H1 (cell line): ENCODE data around the gene CRTC2. TPM values are rescaled to one million over a fixed set of nuclear protein-coding genes. Genes with fewer than 3 reads are reported as not detected.
"Not testable (repeated sequence)": the region's sequence is repeated elsewhere in the genome, so short reads cannot be mapped to it uniquely, and the experiment has no call there.

Experiments
- CTCF ChIA-PET: fragments of 300-600 bp; sonication (Branson Sonifier 250); formaldehyde crosslinking; loops from one replicate; lab custom pipeline; 2021; ENCODE audit not compliant: partially characterized antibody; lab: Charles Lee
- POLR2A ChIA-PET: fragments of 300-600 bp; sonication (Branson Sonifier 250); formaldehyde crosslinking; loops from one replicate; lab custom pipeline; 2021; ENCODE audit warnings: inconsistent platforms; ENCODE audit not compliant: partially characterized antibody; lab: Charles Lee
- DNase-seq, 2 experiments: peaks; one replicate each; pipeline versions ENCODE4 v3.0.0 to v3.0.0-alpha.2; 2010 to 2022; ENCODE audit warnings: low spot score in 2 of 2, low read depth in 1 of 2, mixed read lengths in 1 of 2
- FAIRE-seq: peaks from 2 replicates; lab custom pipeline; 2011; peaks lifted over from hg19 to GRCh38; lab: Jason Lieb, UNC
- H2AFZ ChIP-seq: 2 replicates; pipeline ENCODE4 v1.8.1; 2012; ENCODE audit warnings: low read length, inconsistent platforms
- H2AK5ac ChIP-seq: 2 replicates; pipeline ENCODE4 v1.6.1; 2013; ENCODE audit warnings: low read depth, low read length
- H2BK120ac ChIP-seq: replicated peaks from 2 replicates; pipeline ENCODE3; 2013; ENCODE audit warnings: low read depth, low read length, inconsistent platforms
- H2BK12ac ChIP-seq: 2 replicates; pipeline ENCODE4 v1.6.1; 2013; ENCODE audit warnings: low read depth, low read length
- H2BK15ac ChIP-seq: 2 replicates; pipeline ENCODE4 v1.6.1; 2013; ENCODE audit warnings: low read length
- H2BK20ac ChIP-seq: 2 replicates; pipeline ENCODE4 v1.6.1; 2013; ENCODE audit warnings: low read length
- H2BK5ac ChIP-seq: 2 replicates; pipeline ENCODE4 v1.6.1; 2013; ENCODE audit warnings: low read depth, low read length
- H3K14ac ChIP-seq: 2 replicates; pipeline ENCODE4 v1.6.1; 2013; ENCODE audit warnings: inconsistent platforms; ENCODE audit not compliant: insufficient read length
- H3K18ac ChIP-seq: 2 replicates; pipeline ENCODE4 v1.6.1; 2013; ENCODE audit warnings: low read length; ENCODE audit errors: extremely low read depth
- H3K23ac ChIP-seq: 2 replicates; pipeline ENCODE4 v1.6.1; 2013; ENCODE audit warnings: inconsistent platforms; ENCODE audit not compliant: insufficient read length
- H3K23me2 ChIP-seq: 2 replicates; pipeline ENCODE4 v1.6.1; 2013; ENCODE audit warnings: low read depth, low read length
- H3K27ac ChIP-seq: 2 replicates; pipeline ENCODE4 v1.6.1; 2011; ENCODE audit warnings: low read depth, low read length, inconsistent platforms
- H3K27me3 ChIP-seq, 4 experiments: replicated peaks in 1 of 4; 1 replicate in 1 of 4; 2 replicates in 3 of 4; pipeline versions ENCODE4 v1.6.1 to v1.8.1; 2011 to 2013; ENCODE audit warnings: low read length in 3 of 4, mild to moderate bottlenecking in 3 of 4, inconsistent platforms in 2 of 4, mixed read lengths in 2 of 4, moderate library complexity in 1 of 4; ENCODE audit not compliant: control insufficient read depth in 3 of 4, insufficient read depth in 3 of 4; ENCODE audit errors: extremely low read depth in 1 of 4
- H3K36me3 ChIP-seq, 4 experiments: 2 replicates each; pipeline versions ENCODE4 v1.6.1 to v1.8.1; 2011 to 2013; ENCODE audit warnings: mild to moderate bottlenecking in 4 of 4, low read length in 3 of 4, moderate library complexity in 2 of 4, control low read depth in 1 of 4, inconsistent platforms in 1 of 4; ENCODE audit not compliant: insufficient read depth in 4 of 4, control insufficient read depth in 2 of 4
- H3K4ac ChIP-seq: replicated peaks from 2 replicates; pipeline ENCODE3; 2013; ENCODE audit warnings: low read length, low read depth, mixed read lengths, inconsistent platforms; ENCODE audit not compliant: insufficient read length
- H3K4me1 ChIP-seq, 4 experiments: replicated peaks in 1 of 4; 1 replicate in 1 of 4; 2 replicates in 3 of 4; pipeline versions ENCODE4 v1.6.1 to v1.8.1; 2011 to 2013; ENCODE audit warnings: low read length in 3 of 4, inconsistent platforms in 2 of 4, mixed read lengths in 1 of 4; ENCODE audit not compliant: insufficient read depth in 4 of 4, control insufficient read depth in 3 of 4
- H3K4me2 ChIP-seq, 2 experiments: 2 replicates each; pipeline versions ENCODE4 v1.6.1 to v1.8.1; 2011 to 2013; ENCODE audit warnings: low read depth in 2 of 2, low read length in 2 of 2, control low read depth in 1 of 2, inconsistent platforms in 1 of 2, mild to moderate bottlenecking in 1 of 2; ENCODE audit not compliant: insufficient read depth in 1 of 2
- H3K4me3 ChIP-seq, 4 experiments: fragments of 200-600, 300-600 bp in 1 of 4; sonication (generic), shearing (Covaris generic), sonication (Bioruptor Twin) in 1 of 4; 2 replicates each; pipeline versions ENCODE4 v1.5.1 to v1.8.1; 2011 to 2016; ENCODE audit warnings: low read length in 4 of 4, low read depth in 3 of 4, control low read depth in 2 of 4, inconsistent platforms in 2 of 4, mild to moderate bottlenecking in 2 of 4, mixed read lengths in 1 of 4, moderate library complexity in 1 of 4; ENCODE audit not compliant: insufficient read depth in 2 of 4; ENCODE audit errors: extremely low read depth in 1 of 4
- H3K56ac ChIP-seq: replicated peaks from 2 replicates; pipeline ENCODE3; 2013; ENCODE audit warnings: low read depth, mild to moderate bottlenecking, mixed read lengths, low read length, inconsistent platforms; ENCODE audit not compliant: insufficient read length
- H3K79me1 ChIP-seq: 2 replicates; pipeline ENCODE4 v1.6.1; 2013; ENCODE audit warnings: low read depth, low read length, control low read depth
- H3K79me2 ChIP-seq, 2 experiments: 2 replicates each; pipeline versions ENCODE4 v1.6.1 to v1.8.1; 2012 to 2013; ENCODE audit warnings: low read length in 2 of 2, mild to moderate bottlenecking in 2 of 2, inconsistent platforms in 1 of 2; ENCODE audit not compliant: insufficient read depth in 2 of 2, control insufficient read depth in 1 of 2
- H3K9ac ChIP-seq, 4 experiments: replicated peaks in 1 of 4; 1 replicate in 1 of 4; 2 replicates in 3 of 4; pipeline versions ENCODE4 v1.6.1 to v1.8.1; 2011 to 2013; ENCODE audit warnings: low read depth in 3 of 4, low read length in 3 of 4, control low read depth in 2 of 4, mild to moderate bottlenecking in 2 of 4, moderate library complexity in 2 of 4, inconsistent platforms in 1 of 4; ENCODE audit errors: extremely low read depth in 1 of 4
- H3K9me3 ChIP-seq, 2 experiments: 2 replicates each; pipeline versions ENCODE4 v1.6.1 to v1.8.1; 2012 to 2013; ENCODE audit warnings: mild to moderate bottlenecking in 2 of 2, moderate library complexity in 2 of 2, control low read depth in 1 of 2, inconsistent platforms in 1 of 2, low read depth in 1 of 2, low read length in 1 of 2, mixed read lengths in 1 of 2; ENCODE audit not compliant: insufficient read depth in 2 of 2
- H4K20me1 ChIP-seq, 2 experiments: replicated peaks in 1 of 2; 2 replicates each; pipeline versions ENCODE3 to v1.8.1; 2011 to 2013; ENCODE audit warnings: inconsistent platforms in 2 of 2, low read length in 2 of 2, mild to moderate bottlenecking in 1 of 2; ENCODE audit not compliant: insufficient read depth in 2 of 2, control insufficient read depth in 1 of 2
- H4K5ac ChIP-seq: 2 replicates; pipeline ENCODE4 v1.6.1; 2013; ENCODE audit warnings: low read length, low read depth, mixed read lengths, inconsistent platforms; ENCODE audit not compliant: insufficient read length
- H4K8ac ChIP-seq: 2 replicates; pipeline ENCODE4 v1.8.0; 2013; ENCODE audit warnings: mild to moderate bottlenecking, moderate library complexity, low read length, inconsistent platforms; ENCODE audit not compliant: insufficient read depth; ENCODE audit errors: extremely low read depth
- H4K91ac ChIP-seq: replicated peaks from 2 replicates; pipeline ENCODE3; 2013; ENCODE audit warnings: low read length, mixed read lengths, inconsistent platforms; ENCODE audit not compliant: insufficient read length
- WGBS, 2 experiments: shearing (Covaris generic) in 1 of 2; methylation state at CpG; one replicate each; pipeline versions ENCODE4 v1.1.6 to v1.1.7; 2013 to 2015; ENCODE audit warnings: low lambda C conversion rate in 2 of 2, mixed read lengths in 2 of 2, inconsistent platforms in 1 of 2, low coverage in 1 of 2, missing lambda C conversion rate in 1 of 2; ENCODE audit not compliant: insufficient replicate concordance in 2 of 2, insufficient coverage in 1 of 2, insufficient read length in 1 of 2; ENCODE audit errors: extremely low coverage in 1 of 2, missing lambda C conversion rate in 1 of 2; 5-methylcytosine and 5-hydroxymethylcytosine counted together
- polyA plus RNA-seq, 7 experiments: library from polyadenylated mRNA; depleted of rRNA in 3 of 7; stranded (reverse) in 5 of 7; unstranded in 2 of 7; fragments of >200 nt in 5 of 7; fragments of 200-250 nt in 2 of 7; gene quantifications; 1 replicate in 5 of 7; 2 replicates in 1 of 7; 4 replicates in 1 of 7; pipeline versions ENCODE4 v1.2.1 to v1.2.3, GENCODE V29; 2011 to 2013; ENCODE audit warnings: missing spikeins in 2 of 7, mixed read lengths in 2 of 7
- total RNA-seq: library from RNA; stranded (reverse); fragmentation: NEBNext Ultra II Directional; extraction: Animal tissue kit (Norgen Biotek cat#: 25700); gene quantifications from 2 replicates; pipeline ENCODE4 v1.2.1, GENCODE V29; 2021

CRTC2 gene
- total and polyA plus RNA-seq, 2 of the 8 experiments (the other 6 are each of a cell fraction or from before 2014, with no cell fraction given): 28.6 to 34.3 TPM

DNA sequence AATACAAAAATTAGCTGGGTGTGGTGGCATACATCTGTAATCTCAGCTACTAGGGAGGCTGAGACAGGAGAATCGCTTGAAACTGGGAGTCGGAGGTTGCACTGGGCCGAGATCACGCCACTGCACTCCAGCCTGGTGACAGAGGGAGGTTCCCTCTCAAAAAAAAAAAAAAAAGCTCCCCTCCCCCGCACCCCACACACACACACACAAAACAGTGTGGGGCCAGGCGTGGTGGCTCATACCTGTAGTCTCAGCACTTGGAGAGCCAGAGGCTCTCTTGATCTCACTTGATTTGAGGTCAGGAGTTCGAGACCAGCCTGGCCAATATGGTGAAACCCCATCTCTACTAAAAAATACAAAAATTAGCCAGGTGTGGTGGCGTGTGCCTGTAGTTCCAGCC lies 52.5 kb downstream of the CRTC2 start:
- H3K23ac ChIP-seq, H4K8ac ChIP-seq, H3K56ac ChIP-seq, H3K4me1 ChIP-seq, H4K5ac ChIP-seq, H2BK15ac ChIP-seq, H2AFZ ChIP-seq, H3K9ac ChIP-seq, H3K27ac ChIP-seq, H3K4ac ChIP-seq, H3K23me2 ChIP-seq, H3K27me3 ChIP-seq, H2BK120ac ChIP-seq, FAIRE-seq, H3K14ac ChIP-seq, H3K18ac ChIP-seq, DNase-seq, H3K9me3 ChIP-seq, H2BK5ac ChIP-seq, H3K79me1 ChIP-seq, H2AK5ac ChIP-seq, H4K20me1 ChIP-seq, H2BK20ac ChIP-seq, H2BK12ac ChIP-seq, H3K36me3 ChIP-seq, H4K91ac ChIP-seq, H3K4me3 ChIP-seq, H3K4me2 ChIP-seq: not testable (repeated sequence)
- H3K79me2 ChIP-seq: peaks cover 0 to 94% of the 10 kb centered on the region in 2 experiments; a peak in 2 of 4 replicates
- 93% methylated on average over 8 of the region's 8 CpGs; no CpG with 5 or more reads in 1 of the 2 experiments for WGBS, 2 experiments
- POLR2A ChIA-PET: interaction anchor here (1.2 kb wide), 1 partner anchor 24 kb away, joined by 4 read pairs; no protein-coding TSS in a partner anchor
- CTCF ChIA-PET: interaction anchor here (1.0 kb wide), 1 partner anchor 75 kb away, joined by 3 read pairs; no protein-coding TSS in a partner anchor
